Astrocyte (in vitro differentiated cells and primary cell): ENCODE results near the gene CXADR. TPM values are rescaled to one million over a fixed set of nuclear protein-coding genes. Genes with fewer than 3 reads are reported as not detected.

Experiments
- DNase-seq: peaks from one replicate; pipeline ENCODE4 v3.0.0-alpha.2; 2010; ENCODE audit warnings: low read depth
- FAIRE-seq: peaks from 2 replicates; lab custom pipeline; 2011; peaks lifted over from hg19 to GRCh38; lab: Jason Lieb, UNC
- H2AFZ ChIP-seq: 2 replicates; pipeline ENCODE4 v1.6.0; 2012; ENCODE audit warnings: low read depth, low read length, inconsistent platforms
- H3K27ac ChIP-seq: 2 replicates; pipeline ENCODE4 v1.5.1; 2011; ENCODE audit warnings: low read depth, low read length, inconsistent platforms
- H3K27me3 ChIP-seq: 2 replicates; pipeline ENCODE4 v1.6.0; 2011; ENCODE audit warnings: low read length, inconsistent platforms; ENCODE audit not compliant: insufficient read depth
- H3K36me3 ChIP-seq: 2 replicates; pipeline ENCODE4 v1.5.1; 2011; ENCODE audit warnings: low read length, inconsistent platforms; ENCODE audit not compliant: insufficient read depth
- H3K4me1 ChIP-seq: 2 replicates; pipeline ENCODE4 v1.5.1; 2011; ENCODE audit warnings: low read length, inconsistent platforms; ENCODE audit not compliant: insufficient read depth
- H3K4me2 ChIP-seq: 2 replicates; pipeline ENCODE4 v1.6.0; 2012; ENCODE audit warnings: low read length, inconsistent platforms
- H3K4me3 ChIP-seq: 2 replicates; pipeline ENCODE4 v1.5.1; 2011; ENCODE audit warnings: low read depth, mild to moderate bottlenecking, low read length, inconsistent platforms; ENCODE audit not compliant: insufficient read depth
- H3K79me2 ChIP-seq: 2 replicates; pipeline ENCODE4 v1.6.0; 2012; ENCODE audit warnings: mild to moderate bottlenecking, low read length, inconsistent platforms; ENCODE audit not compliant: insufficient read depth
- H3K9ac ChIP-seq: 2 replicates; pipeline ENCODE4 v1.6.0; 2012; ENCODE audit warnings: mild to moderate bottlenecking, low read length, inconsistent platforms
- H3K9me3 ChIP-seq: 2 replicates; pipeline ENCODE4 v1.5.1; 2012; ENCODE audit warnings: low read depth, mild to moderate bottlenecking, low read length, inconsistent platforms; ENCODE audit not compliant: insufficient read depth
- H4K20me1 ChIP-seq: 2 replicates; pipeline ENCODE4 v1.6.0; 2012; ENCODE audit warnings: low read length, inconsistent platforms; ENCODE audit not compliant: insufficient read depth
- H3K27ac Mint-ChIP-seq: one replicate; pipeline ENCODE4 v1.8.0; 2021; ENCODE audit warnings: mild to moderate bottlenecking, mixed read lengths; ENCODE audit not compliant: unreplicated experiment
- H3K27me3 Mint-ChIP-seq: one replicate; pipeline ENCODE4 v1.8.0; 2021; ENCODE audit warnings: low read depth, mixed read lengths; ENCODE audit not compliant: unreplicated experiment
- H3K36me3 Mint-ChIP-seq: one replicate; pipeline ENCODE4 v1.8.0; 2021; ENCODE audit warnings: low read depth, mixed read lengths; ENCODE audit not compliant: unreplicated experiment
- H3K4me1 Mint-ChIP-seq: one replicate; pipeline ENCODE4 v1.8.0; 2021; ENCODE audit warnings: low read depth, mixed read lengths; ENCODE audit not compliant: unreplicated experiment
- H3K4me3 Mint-ChIP-seq: one replicate; pipeline ENCODE4 v1.8.0; 2021; ENCODE audit warnings: mild to moderate bottlenecking, moderate library complexity, mixed read lengths; ENCODE audit not compliant: unreplicated experiment
- H3K9me3 Mint-ChIP-seq: one replicate; pipeline ENCODE4 v1.8.0; 2021; ENCODE audit warnings: mild to moderate bottlenecking, mixed read lengths; ENCODE audit not compliant: unreplicated experiment
- CTCF ChIP-seq: IDR thresholded peaks from 2 replicates; pipeline ENCODE4 v1.5.1; 2011; ENCODE audit warnings: low read depth, mild to moderate bottlenecking, inconsistent platforms, low read length, moderate library complexity; ENCODE audit not compliant: insufficient read depth
- EZH2 ChIP-seq: IDR thresholded peaks from 2 replicates; pipeline ENCODE4 v1.6.1; 2012; ENCODE audit warnings: mild to moderate bottlenecking, low read length, inconsistent platforms; ENCODE audit not compliant: insufficient read depth
- total RNA-seq: library from RNA; stranded (reverse); gene quantifications from 2 replicates; pipeline ENCODE4 v1.2.1, GENCODE V29; 2021

The CXADR gene
- total RNA-seq, 1 donor from 2014 or later = 30.6 TPM

GRCh38 chr21:17554679-17555465, 42.0 kb downstream of the CXADR start:
- Histone ChIP-seq H4K20me1 (no peaks in the 10 kb centered on the region), H3K9ac (no peak overlapping the region), H2AFZ (no peak overlapping the region), H3K4me3 (no peak overlapping the region), H3K27me3 (no peaks in the 10 kb centered on the region), H3K36me3 (no peaks in the 10 kb centered on the region), H3K27ac (no peak overlapping the region), H3K79me2 (no peaks in the 10 kb centered on the region), H3K4me2 (no peak overlapping the region), H3K9me3 (no peaks in the 10 kb centered on the region), H3K4me1 (no peaks in the 10 kb centered on the region)
- no peaks in the 10 kb centered on the region for H3K27me3 Mint-ChIP-seq
- no peaks in the 10 kb centered on the region for H3K36me3 Mint-ChIP-seq
- H3K4me1 Mint-ChIP-seq = peaks cover 19% of the 10 kb centered on the region
- DNase-seq (no peak), FAIRE-seq (no peak)
- TF ChIP-seq EZH2 (no peak), CTCF (no peak)
- no peak overlapping the region for H3K27ac Mint-ChIP-seq
- no peak overlapping the region for H3K4me3 Mint-ChIP-seq
- H3K9me3 Mint-ChIP-seq = no peaks in the 10 kb centered on the region

GRCh38 chr21:17560377-17561025, 47.7 kb downstream of the CXADR start:
- H3K4me1 Mint-ChIP-seq = peaks cover 9% of the 10 kb centered on the region
- H3K9ac ChIP-seq = no peak overlapping the region
- TF ChIP-seq CTCF (no peak), EZH2 (no peak)
- H2AFZ ChIP-seq = no peak overlapping the region
- no peak overlapping the region for H3K4me3 ChIP-seq
- H3K4me2 ChIP-seq = no peak overlapping the region
- FAIRE-seq = no peak
- no peak overlapping the region for H3K27ac Mint-ChIP-seq
- H3K4me3 Mint-ChIP-seq = no peak overlapping the region
- H3K79me2 ChIP-seq = no peaks in the 10 kb centered on the region
- H4K20me1 ChIP-seq = no peaks in the 10 kb centered on the region
- H3K4me1 ChIP-seq = no peaks in the 10 kb centered on the region
- no peaks in the 10 kb centered on the region for H3K9me3 Mint-ChIP-seq
- H3K36me3 ChIP-seq = no peaks in the 10 kb centered on the region
- no peaks in the 10 kb centered on the region for H3K9me3 ChIP-seq
- DNase-seq = no peak
- H3K36me3 Mint-ChIP-seq = no peaks in the 10 kb centered on the region
- no peak overlapping the region for H3K27ac ChIP-seq
- no peaks in the 10 kb centered on the region for H3K27me3 ChIP-seq
- no peaks in the 10 kb centered on the region for H3K27me3 Mint-ChIP-seq

GRCh38 chr21:17570786-17571185, 57.9 kb downstream of the CXADR start:
- Mint-ChIP-seq H3K4me3 (no peak overlapping the region), H3K27ac (no peak overlapping the region), H3K9me3 (no peaks in the 10 kb centered on the region), H3K4me1 (no peaks in the 10 kb centered on the region), H3K27me3 (no peaks in the 10 kb centered on the region), H3K36me3 (peaks cover 2% of the 10 kb centered on the region)
- Histone ChIP-seq H2AFZ (no peak overlapping the region), H3K79me2 (no peaks in the 10 kb centered on the region), H3K27ac (no peak overlapping the region), H3K4me1 (no peaks in the 10 kb centered on the region), H3K27me3 (no peaks in the 10 kb centered on the region), H3K4me2 (no peak overlapping the region), H3K4me3 (no peak overlapping the region), H4K20me1 (no peaks in the 10 kb centered on the region), H3K9ac (no peak overlapping the region), H3K9me3 (no peaks in the 10 kb centered on the region), H3K36me3 (no peaks in the 10 kb centered on the region)
- no peak for TF ChIP-seq EZH2
- no peak for FAIRE-seq
- DNase-seq = no peak
